ENCODE data around the gene NOTCH4.

NOTCH4 gene

DNA sequence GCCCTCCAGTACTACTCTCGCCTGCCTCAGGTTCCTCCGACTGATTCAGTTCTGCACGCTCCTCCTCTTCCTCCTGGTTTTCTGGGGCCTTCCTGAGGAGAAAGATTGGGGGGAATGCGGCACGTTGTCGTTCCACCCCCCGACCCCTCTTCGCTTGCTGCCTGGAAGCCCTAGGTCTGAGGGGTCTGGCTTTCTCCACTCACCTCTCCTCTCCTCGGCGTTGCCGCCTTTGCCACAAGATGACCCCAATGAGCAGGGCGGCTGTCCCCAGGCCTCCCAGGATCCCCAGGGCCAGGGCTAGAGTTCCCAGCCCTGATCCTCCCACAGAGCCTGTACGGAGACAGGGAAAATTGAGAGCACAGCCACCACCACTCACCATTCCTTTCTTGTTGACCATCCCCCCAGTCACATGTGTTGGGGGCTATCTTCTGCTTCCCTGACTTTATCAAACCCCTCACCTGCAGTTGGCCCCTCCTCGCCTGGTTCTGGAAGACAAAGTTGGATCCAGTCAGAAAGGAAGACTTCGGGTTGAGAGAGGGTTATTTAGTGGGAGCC, 42.6 kb downstream of the NOTCH4 start:
- no peak for DNase-seq (ENCODE audit: low spot score)

DNA sequence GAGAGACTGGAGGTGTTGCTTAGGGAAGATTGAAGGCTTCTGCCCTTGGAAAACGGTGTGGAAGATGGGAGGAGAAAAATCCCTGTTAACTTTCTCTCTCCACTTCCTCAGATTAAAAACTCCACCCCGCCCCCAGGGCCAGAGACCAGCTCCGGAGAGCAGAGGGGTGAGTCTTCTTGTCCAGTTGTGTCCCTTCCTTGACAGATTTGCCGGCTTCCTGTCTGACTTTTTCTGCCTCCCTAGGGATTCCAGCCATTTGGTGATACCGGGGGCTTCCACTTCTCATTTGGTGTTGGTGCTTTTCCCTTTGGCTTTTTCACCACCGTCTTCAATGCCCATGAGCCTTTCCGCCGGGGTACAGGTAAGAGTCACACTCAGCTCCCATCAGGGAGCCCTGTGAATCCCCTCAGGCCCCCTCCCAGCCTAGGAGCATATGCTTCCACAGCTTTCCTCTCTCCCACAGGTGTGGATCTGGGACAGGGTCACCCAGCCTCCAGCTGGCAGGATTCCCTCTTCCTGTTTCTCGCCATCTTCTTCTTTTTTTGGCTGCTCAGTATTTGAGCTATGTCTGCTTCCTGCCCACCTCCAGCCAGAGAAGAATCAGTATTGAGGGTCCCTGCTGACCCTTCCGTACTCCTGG, 44.0 kb downstream of the NOTCH4 start:
- no peak for DNase-seq (ENCODE audit: low spot score)

DNA sequence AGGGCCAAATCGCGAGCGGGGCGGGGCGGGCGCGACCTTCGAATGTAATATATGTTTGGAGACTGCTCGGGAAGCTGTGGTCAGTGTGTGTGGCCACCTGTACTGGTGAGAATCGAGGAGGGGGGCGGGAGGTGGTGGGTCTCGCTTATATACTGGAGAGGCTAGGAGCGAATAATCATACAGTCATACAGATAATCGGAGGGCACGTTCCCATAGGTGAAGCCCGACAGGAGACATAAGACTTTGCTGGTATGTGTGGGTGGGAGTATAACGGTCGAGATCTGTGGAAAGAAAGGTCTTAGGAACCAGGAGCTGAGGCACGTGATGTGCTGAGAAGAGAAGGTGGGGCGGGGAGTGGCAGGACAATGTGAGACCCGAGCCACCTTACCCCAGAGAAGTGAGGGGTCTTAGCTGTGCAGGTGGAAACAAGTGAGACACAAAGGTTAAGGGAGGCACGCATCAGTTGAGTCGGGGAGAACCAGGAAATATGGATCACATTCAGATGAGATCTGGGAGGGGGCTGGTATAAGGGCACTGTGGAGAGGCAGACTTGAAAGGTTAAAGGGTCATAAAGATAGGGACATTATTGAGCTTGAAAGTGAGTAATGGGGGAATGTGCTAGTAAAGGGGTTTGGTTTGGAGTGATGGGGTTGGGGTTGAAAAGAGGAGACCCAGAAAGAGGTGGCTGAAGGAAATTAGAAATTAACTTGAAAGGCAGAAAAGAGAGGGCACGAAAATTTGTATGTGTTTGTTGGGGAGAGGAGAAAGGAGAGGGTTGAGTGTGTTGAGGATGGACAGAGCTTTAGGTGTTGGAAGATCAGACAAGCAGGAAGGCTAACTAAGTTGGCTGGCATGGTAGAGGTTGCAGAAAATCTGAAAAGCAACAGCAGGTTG, 45.1 kb downstream of the NOTCH4 start:
- no peak for DNase-seq (ENCODE audit: low spot score)

DNA sequence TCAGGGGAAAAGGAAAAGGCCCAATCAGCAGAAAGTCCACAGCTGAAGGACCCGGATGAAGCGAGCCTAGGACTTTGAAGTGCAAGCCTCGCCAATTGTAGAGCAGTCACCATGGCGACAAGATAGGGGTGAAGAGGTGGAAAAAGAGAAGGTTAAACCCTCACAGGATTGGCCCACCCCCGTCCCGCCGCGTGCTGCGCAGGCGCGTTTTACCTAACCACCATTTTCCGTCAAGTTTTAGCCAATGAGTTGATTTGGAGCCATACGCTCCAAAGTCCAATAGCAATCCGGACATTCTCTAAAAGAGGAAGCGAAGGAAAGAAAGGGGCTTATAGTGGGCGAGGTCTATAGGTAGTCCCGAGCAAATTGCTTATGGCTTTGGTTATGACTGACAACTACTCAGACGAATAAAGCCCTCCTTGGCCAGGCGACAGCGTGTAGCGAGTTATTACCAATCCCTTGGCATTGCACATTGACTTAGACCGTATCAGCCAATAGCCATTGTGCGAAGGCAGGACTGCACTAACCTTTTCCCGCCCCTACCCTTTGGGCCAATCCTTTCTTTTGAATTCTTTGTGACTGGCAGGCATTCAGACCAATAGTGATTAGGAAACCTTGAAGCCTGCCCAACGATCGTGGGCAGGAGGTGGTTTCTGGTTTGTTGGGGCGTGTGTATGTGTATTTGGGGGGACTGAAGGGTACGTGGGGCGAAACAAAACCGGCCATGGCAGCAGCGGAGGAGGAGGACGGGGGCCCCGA, 45.9 kb downstream of the NOTCH4 start, which contains the start of gene RNF5:
Gene RNF5, plus strand, starts transcription at position 618 of the 759 bp plus-strand sequence. Its CDS starts 107 bp downstream, at position 725.
- DNase-seq (ENCODE audit: low spot score) = peak; percentile 99

GRCh38 chr6:32177183-32177787, 46.6 kb downstream of the NOTCH4 start:
- peak; percentile 53 for DNase-seq (ENCODE audit: low spot score)

GRCh38 chr6:32176476-32177182, 47.2 kb downstream of the NOTCH4 start:
- DNase-seq (ENCODE audit: low spot score) = no peak

DNA sequence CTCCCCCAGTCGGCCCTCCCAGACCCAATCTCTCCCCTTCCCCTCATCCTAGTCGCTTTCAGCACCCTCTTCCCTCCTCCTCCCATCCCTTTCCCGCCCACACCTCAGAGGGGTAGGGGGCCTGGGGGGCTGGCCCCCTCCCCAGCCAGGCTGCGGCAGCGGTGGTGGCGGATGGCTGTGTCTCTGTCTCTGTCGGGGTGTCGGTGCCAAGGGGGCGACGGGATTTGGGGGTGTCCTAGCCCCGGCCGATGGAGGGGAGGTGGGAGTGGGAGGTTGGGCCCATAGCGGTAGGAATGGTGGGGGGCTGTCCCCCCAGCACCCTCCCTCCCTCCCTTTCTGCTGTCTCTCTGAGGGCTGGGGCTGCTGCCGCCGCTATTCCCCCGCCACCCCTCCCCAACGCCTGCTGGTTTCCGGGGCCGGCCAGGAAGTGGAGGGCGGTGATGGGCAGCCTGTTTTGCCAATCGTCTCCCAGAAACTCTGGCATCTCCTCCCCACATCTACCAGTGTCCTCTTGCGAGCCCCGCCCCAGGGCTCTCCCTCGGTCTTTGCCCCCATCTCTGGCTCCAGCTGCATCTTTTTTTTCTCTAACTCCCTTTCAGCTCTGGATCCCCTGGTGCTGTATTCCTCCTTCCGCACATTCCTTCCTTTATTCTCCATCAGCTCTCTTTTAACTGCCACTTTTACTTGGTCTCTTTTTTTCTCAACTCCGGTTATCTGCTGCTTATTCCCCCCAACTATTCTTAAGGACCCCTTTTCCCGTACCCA, 48.0 kb downstream of the NOTCH4 start, which contains the start of gene AGPAT1:
Gene AGPAT1, minus strand, starts transcription at position 374 of the 765 bp plus-strand sequence. CDS start 4,588 bp downstream, outside the sequence.
- DNase-seq (ENCODE audit: low spot score) = peak; percentile 98

DNA sequence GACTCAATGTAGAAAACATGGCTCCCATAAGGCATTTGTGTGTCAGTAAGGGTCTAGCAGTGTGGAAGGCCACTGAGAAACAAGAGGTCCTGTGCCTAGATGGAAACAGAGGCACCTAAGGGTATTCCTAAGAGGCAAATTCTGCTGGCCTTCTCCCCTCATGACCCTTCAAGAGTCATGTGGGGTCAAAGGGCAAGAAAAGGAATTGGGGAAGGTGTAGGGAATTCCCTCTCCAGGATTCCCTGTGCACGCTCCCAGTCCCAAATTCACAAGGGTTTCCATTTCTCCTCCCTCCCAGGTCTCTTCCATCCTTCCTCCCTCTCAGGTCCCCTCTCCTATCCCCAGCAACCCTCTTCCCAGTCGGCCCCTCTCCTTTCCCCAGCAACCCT, 48.6 kb downstream of the NOTCH4 start:
- no peak for DNase-seq (ENCODE audit: low spot score)

DNA sequence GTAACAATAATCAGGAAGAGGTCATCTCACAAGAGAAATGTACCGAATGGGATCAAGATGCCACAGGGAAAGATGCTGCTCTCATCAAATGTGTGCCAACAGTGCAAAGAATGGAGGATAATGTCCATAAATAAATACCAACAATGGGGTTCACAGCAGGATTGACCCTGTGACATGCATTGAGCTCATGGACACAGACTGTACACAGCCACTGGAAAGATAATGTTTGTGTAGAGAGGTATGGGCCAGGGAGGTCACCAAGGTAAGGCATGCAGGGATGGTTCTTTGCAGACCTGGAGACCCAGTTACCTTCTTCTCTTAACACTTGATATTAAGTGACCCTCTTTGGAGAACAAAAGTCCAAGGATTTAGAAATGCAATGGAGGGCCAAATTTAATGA, 49.5 kb downstream of the NOTCH4 start:
- DNase-seq (ENCODE audit: low spot score) = no peak

DNA sequence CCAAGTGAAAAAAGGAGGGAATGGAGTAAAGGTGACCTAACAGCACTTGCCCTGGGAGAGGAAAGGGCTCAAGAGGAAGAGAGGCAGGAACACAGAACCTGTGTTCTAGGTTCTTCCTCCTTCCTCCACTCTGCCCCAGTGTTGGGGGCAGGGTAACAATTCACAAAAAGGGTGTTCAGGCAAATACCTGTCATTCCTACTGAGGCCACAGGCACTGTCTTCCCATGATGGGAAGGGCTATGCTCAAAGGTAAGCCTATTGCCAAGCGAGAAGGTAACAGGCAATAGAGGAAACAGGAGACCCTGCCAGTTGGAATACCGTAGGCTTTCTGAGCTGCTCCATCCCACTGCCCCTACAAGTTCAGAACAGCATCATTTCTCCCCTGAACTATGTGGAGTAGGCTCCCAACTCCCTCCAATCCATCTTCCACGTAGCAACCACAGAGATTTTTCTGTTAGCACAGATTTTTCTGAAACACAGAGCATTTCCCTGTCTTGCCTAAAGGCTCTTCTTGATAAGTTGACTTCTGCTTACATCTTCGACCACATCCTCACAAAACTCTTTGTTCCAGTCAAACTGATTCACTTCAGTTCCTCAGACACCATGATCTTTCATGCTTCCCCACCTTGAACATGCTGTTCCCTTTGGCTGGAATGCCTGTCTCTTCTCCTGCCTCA, 50.7 kb downstream of the NOTCH4 start:
- no peak for DNase-seq (ENCODE audit: low spot score)

DNA sequence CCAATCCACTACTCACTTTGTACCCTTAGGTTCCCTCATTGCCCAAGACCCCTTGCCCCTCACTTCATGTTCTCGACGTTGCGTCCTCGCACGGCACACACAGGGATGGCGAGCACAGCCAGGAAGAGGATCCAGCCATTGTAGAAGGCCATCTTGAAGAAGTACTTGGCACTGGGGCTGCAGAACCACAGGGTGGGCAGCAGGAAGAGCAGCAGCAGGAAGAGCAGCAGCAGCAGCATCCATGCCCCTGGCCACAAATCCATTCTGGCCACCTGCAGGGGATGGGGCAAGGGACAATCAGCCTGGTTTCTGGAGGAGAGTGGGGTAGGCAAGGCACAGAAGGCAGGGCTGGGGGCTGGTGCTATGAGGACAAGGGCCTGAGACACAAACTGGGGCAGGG, 52.6 kb downstream of the NOTCH4 start:
- DNase-seq (ENCODE audit: low spot score) = no peak

GRCh38 chr6:32170294-32170693, 53.6 kb downstream of the NOTCH4 start:
- no peak for DNase-seq (ENCODE audit: low spot score)

- no peak for DNase-seq (ENCODE audit: low spot score)
Observed at GRCh38 chr6:32168807-32169591, 54.9 kb downstream of the NOTCH4 start.

DNA sequence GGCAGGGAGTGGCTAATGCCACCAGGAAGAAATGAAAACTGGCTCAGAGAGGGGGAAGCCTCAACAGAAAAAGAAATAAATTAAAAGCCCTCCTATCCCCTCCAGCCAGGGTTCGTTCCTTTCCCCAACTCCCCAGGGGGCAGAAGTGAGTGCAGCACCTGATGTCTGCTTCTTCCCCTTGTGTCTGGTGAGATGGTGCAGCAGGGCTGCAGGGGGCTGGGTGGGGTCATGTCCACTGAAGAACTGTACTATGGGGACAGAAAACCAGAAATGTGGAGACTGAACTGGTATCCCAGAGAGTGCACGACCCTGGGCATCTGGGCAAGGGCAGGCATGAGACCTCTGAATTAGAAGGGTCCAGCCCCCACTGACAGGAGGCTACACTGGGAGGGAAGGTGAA, 55.5 kb downstream of the NOTCH4 start:
- DNase-seq (ENCODE audit: low spot score) = no peak

GRCh38 chr6:32167761-32168262, 56.1 kb downstream of the NOTCH4 start:
- no peak for DNase-seq (ENCODE audit: low spot score)

DNA sequence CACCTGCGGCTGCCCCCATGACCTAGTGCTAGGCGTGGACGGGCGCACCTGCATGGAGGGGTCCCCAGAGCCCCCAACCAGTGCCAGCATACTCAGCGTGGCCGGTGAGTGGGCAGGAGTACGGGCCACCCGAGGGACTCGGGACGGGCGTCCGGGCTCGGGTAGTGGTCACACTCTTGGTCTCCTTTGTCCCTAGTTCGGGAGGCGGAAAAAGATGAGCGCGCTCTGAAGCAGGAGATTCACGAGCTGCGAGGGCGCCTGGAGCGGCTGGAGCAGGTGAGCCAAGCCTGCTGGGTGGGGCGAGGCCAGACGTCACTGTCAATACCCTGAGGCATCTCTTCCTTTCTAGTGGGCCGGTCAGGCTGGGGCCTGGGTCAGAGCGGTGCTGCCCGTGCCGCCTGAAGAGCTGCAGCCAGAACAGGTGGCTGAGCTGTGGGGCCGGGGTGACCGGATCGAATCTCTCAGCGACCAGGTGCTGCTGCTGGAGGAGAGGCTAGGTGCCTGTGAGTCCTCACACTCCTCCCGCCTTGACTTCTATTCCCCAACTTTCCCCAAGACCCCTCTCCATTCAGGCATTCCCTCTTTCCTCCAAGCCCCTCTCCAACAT, 56.6 kb downstream of the NOTCH4 start:
- no peak for DNase-seq (ENCODE audit: low spot score)

DNA sequence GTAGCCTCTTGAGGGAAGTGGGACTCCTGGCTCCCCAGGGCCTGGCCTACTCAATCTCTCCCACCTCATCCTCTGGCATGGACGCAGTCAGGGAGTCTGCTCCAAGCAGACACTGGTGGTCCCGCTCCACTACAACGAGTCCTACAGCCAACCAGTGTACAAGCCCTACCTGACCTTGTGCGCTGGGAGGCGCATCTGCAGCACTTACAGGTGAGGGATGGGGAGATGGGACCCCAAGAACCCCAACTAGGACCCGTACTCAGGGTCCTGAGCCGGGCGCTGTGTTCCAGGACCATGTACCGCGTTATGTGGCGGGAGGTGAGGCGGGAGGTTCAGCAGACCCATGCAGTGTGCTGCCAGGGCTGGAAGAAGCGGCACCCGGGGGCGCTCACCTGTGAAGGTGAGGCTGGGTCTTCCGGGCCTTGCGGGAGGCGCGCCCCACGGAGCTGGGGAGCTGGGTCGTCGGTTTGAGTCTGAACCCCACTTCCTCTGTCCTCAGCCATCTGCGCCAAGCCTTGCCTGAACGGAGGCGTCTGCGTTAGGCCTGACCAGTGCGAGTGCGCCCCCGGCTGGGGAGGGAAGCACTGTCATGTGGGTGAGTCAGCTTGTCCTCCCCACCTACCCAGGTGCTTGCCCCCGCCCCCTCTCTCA, 57.3 kb downstream of the NOTCH4 start:
- no peak for DNase-seq (ENCODE audit: low spot score)

- DNase-seq (ENCODE audit: low spot score) = no peak
Observed at GRCh38 chr6:32164295-32164694, 59.6 kb downstream of the NOTCH4 start, which contains the start of gene EGFL8. TSS of gene EGFL8 (plus strand) at chr6:32164595. CDS start at chr6:32166166, 1,571 bp downstream.
